GM18520 (cell line): ENCODE results near the gene INAVA.
A peak's percentile ranks its signal among the peaks of the same experiment; 100 is the strongest.

Experiments
- ATAC-seq: cut with Tn5 transposase; IDR thresholded peaks from one replicate; pipeline ENCODE4 v1.9.1; 2021; ENCODE audit not compliant: unreplicated experiment

The INAVA gene

GRCh38 chr1:200894712-200895442 is at the start of gene INAVA:
INAVA (plus strand) TSS chr1:200894900; CDS start chr1:200898401, 3,501 bp downstream.
- ATAC-seq = no peak

- ATAC-seq = no peak
Measured at GRCh38 chr1:200845360-200845759, 49.3 kb upstream of the INAVA start.

GRCh38 chr1:200846398-200846797 is 48.3 kb upstream of the INAVA start:
- no peak for ATAC-seq

GRCh38 chr1:200849430-200849829 is 45.3 kb upstream of the INAVA start:
- no peak for ATAC-seq

GRCh38 chr1:200850554-200850953 is 44.1 kb upstream of the INAVA start:
- no peak for ATAC-seq

DNA sequence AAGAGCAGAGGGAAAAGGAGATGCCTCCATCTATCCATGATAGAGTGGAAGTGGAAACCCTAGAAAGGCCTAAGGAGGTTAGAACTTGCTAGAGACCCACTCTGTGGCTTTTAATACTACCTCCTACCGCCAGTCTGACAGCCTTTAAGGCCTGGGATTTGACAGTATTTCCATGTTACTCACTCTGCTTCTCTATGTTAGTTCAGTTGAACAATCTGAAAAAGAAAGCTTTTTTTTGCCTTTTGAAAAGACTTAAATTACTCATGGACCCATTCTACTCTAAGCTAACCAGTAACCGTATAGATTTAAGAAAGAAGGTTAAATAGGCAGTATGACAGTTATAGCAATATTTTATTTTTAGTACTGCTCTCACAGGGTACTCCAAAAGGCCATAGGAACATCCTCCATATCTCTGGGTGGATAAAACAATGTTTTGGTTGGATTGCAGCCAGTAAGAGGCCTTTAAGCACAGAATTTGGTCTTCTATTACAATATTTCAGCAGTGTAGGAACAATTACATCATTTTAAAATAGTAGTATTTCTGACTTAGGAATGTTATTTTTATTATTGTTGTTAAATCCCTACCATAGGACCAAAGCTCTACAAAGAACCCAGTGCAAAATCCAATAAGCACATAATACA is 37.9 kb upstream of the INAVA start:
- no peak for ATAC-seq

- ATAC-seq = no peak
Measured at GRCh38 chr1:200857804-200858203, 36.9 kb upstream of the INAVA start.

- ATAC-seq = no peak
Measured at GRCh38 chr1:200861937-200862647, 32.6 kb upstream of the INAVA start.

GRCh38 chr1:200862713-200863415 is 31.8 kb upstream of the INAVA start:
- no peak for ATAC-seq

GRCh38 chr1:200866116-200866515 is 28.6 kb upstream of the INAVA start:
- ATAC-seq = no peak

DNA sequence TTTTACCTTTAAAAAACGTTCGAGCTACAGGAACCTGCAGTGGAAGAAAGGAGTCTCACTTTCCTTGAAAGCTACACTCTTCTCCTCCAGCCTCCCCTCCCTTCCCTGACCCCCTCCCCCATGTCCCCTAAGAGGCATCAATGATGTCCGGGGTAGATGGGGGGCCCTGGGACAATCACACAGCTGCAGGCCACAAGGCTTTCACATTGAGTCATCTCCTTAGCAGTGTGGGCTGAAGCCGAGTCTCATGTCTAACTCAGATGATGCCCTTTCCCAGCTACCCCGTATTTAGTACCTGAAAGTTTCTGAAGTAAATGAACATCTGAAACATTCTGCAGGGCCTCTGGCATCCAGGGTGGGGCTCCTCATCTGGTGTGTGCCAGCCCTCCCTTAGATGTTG is 28.2 kb upstream of the INAVA start:
- ATAC-seq = peak; percentile 69

DNA sequence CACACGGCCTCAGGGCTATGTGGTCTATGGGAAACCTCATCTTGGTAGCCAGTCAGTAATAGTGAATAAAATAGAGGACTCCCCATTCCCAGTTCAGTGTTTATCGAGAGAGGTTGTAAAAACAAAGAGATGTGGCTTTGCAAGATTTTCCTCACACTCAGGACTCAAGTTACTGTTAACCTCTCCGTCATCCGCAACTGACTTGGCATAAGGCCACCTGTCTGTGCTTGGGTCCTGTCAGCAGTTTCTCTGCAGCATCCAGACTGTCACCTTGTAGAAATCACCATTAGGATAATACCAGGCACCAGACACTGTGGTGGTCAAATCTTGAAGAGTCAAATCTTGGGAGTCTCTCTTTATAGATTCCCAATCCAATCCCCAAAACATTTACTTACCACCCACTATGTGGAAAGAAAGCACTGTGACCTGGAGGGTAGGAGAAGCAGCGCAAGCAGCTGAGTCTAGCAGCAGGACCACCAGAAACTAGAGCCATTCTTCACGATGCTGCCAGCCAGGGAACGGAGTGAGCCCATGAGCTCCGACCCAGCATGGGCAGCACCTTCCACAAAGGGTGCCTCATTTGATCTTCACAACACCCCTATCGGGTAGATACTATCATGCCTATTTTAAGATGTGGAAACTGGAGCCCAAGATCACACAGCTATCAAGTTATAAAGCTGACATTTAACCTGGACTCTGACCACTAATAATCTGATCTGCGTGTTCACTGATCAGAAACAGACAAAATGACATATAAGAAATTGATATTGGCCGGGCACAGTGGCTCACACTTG is 27.5 kb upstream of the INAVA start:
- ATAC-seq = peak; percentile 5

GRCh38 chr1:200869376-200869752 is 25.3 kb upstream of the INAVA start:
- no peak for ATAC-seq

- ATAC-seq = peak; percentile 45
Measured at GRCh38 chr1:200869753-200870391, 24.8 kb upstream of the INAVA start.

DNA sequence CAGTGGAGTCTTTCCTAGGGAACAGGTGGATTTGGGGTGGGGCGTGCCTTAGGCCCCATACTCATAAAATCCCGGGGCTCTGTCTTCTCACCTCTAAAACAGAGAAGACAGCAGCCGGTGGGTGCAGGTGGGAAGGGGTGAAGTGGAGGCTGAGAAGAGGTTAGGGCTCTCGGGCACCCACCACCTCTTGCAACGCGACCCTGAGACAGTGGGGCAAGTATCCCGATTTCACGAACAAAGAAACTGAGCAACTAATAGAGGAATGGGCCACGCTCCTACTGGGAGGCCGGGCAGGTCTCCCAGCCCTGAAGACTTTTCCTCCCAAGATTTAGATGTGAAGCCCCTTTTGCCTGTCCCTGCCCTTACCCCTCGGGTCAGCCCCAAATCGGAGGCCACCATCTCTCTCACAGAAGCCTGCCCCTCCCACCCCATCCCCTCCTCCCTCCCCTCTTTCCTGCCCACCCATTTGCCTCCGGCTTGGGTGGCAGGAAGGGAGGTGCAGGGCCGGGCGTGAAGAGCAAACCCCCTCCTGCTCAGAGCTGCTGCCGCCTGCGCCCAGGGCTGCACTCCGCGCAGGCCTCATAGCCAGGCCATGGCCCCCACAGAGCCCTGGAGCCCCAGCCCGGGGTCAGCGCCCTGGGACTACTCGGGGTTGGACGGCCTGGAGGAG is 22.1 kb upstream of the INAVA start, which contains the start of gene GPR25:
Gene GPR25 (plus strand): TSS at position 536 of the 670 bp plus-strand sequence. CDS start 57 bp downstream, at position 593.
- ATAC-seq = no peak

DNA sequence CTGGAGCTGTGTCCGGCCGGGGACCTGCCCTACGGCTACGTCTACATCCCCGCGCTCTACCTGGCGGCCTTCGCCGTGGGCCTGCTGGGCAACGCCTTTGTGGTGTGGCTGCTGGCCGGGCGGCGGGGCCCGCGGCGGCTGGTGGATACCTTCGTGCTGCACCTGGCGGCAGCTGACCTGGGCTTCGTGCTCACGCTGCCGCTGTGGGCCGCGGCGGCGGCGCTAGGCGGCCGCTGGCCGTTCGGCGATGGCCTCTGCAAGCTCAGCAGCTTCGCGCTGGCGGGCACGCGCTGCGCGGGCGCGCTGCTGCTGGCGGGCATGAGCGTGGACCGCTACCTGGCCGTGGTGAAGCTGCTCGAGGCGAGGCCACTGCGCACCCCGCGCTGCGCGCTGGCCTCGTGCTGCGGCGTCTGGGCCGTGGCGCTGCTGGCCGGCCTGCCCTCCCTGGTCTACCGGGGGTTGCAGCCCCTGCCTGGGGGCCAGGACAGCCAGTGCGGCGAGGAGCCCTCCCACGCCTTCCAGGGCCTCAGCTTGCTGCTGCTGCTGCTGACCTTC is 21.5 kb upstream of the INAVA start:
- no peak for ATAC-seq

- ATAC-seq = no peak
Measured at GRCh38 chr1:200873671-200874397, 20.9 kb upstream of the INAVA start.

DNA sequence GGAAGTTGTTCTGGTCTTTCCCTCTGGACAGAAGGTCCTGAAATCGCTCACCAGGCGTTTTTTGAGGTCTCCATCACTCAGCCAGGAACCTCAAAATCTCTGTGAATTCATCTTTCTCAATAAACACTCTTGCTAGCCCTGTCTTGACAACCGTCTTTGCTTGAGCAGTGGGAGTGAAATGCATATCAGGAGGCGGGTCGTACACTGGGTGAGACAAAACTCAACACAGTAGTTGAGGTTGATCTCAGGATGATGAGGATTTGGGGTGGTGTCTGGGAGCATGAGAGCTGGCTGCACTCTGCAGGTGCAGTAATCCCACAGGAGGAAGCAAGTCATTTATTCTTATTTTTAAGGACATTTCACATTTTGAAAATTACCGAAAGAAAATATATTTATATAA is 20.0 kb upstream of the INAVA start:
- ATAC-seq = no peak

DNA sequence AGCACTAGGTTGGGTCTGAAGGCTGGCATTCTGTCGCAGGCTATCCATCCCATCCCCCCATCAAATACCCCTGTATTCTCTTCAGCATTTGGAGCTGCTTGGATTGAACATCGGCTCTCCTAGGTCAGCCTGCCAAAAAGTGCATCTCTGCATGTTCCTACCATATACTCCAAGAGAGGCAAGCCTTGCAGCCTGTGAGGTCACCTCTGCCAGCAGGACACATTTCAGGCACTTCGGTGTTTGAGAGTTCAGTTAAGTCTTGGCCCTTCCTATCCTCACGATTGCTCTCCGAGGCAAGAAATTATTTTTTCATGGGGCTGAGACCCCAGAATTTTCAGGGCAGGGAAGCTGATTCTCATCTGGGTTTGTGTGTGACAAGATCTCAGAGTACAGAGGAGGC is 19.3 kb upstream of the INAVA start:
- ATAC-seq = no peak
